ENCODE measurements around the gene UBD.

DNA sequence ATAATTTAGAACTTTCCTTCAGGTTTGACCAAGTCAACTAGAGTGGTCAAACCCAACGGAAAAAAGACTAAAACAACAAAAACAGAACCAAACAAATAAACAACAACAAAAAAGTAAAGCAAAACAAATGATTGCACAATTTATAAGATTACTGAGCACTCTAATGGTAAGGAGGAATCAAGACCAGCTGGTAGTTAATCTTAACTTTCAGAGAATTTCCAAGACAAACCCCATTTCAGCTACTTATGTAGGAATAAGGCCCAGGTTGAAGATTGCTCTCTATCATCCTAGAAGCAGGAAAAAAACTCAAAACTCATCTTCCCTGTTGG lies 34.3 kb downstream of the UBD start:
- TF ChIP-seq, protein P1, sequence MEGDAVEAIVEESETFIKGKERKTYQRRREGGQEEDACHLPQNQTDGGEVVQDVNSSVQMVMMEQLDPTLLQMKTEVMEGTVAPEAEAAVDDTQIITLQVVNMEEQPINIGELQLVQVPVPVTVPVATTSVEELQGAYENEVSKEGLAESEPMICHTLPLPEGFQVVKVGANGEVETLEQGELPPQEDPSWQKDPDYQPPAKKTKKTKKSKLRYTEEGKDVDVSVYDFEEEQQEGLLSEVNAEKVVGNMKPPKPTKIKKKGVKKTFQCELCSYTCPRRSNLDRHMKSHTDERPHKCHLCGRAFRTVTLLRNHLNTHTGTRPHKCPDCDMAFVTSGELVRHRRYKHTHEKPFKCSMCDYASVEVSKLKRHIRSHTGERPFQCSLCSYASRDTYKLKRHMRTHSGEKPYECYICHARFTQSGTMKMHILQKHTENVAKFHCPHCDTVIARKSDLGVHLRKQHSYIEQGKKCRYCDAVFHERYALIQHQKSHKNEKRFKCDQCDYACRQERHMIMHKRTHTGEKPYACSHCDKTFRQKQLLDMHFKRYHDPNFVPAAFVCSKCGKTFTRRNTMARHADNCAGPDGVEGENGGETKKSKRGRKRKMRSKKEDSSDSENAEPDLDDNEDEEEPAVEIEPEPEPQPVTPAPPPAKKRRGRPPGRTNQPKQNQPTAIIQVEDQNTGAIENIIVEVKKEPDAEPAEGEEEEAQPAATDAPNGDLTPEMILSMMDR (IDR thresholded peaks at IDR 0.05 in 8 of 11, conservative IDR thresholded peaks at IDR 0.05 in 3 of 11), result no peak
- no peak for TF ChIP-seq POLR2A (IDR thresholded peaks at IDR 0.05)
- TF ChIP-seq POLR2AphosphoS5 (IDR thresholded peaks at IDR 0.05), result no peak

All from spleen (tissue), 7 donors.